Endothelial cell of umbilical vein (primary cell): Measurements from ENCODE around the gene ZNF407. TPM values are rescaled to one million over a fixed set of nuclear protein-coding genes. Genes with fewer than 3 reads are reported as not detected.

Experiments
- BruUV-seq: library from RNA; stranded (reverse); fragments of 400-500 nt; replicated peaks from 2 replicates; lab custom pipeline; 2021; lab: Mats Ljungman, UMichigan
- CTCF ChIA-PET: fragments of 300-600, 350-600 bp; sonication (Branson Sonifier 250); formaldehyde crosslinking; loops from one replicate; lab custom pipeline; 2021; ENCODE audit warnings: antibody characterized with exemption, inconsistent platforms; lab: Charles Lee
- POLR2A ChIA-PET: fragments of 300-600, 350-600 bp; sonication (Branson Sonifier 250); formaldehyde crosslinking; loops from one replicate; lab custom pipeline; 2021; ENCODE audit warnings: antibody characterized with exemption, inconsistent platforms; lab: Charles Lee
- DNase-seq: peaks from one replicate; pipeline ENCODE4 v3.0.0-alpha.2; 2011; ENCODE audit warnings: low read depth, low spot score
- FAIRE-seq: peaks from 2 replicates; lab custom pipeline; 2011; peaks lifted over from hg19 to GRCh38; lab: Jason Lieb, UNC
- H2AFZ ChIP-seq: 2 replicates; pipeline ENCODE4 v1.6.0; 2012; ENCODE audit warnings: low read depth, low read length, control low read depth, inconsistent platforms
- H3K27ac ChIP-seq: 2 replicates; pipeline ENCODE4 v1.5.1; 2011; ENCODE audit warnings: low read depth, mild to moderate bottlenecking, control low read depth, low read length, moderate library complexity; ENCODE audit not compliant: insufficient read depth
- H3K27me3 ChIP-seq, 2 experiments: 2 replicates each; pipeline versions ENCODE4 v1.6.0 to v1.6.1; 2011; ENCODE audit warnings: low read length in 2 of 2, mixed read lengths in 1 of 2; ENCODE audit not compliant: control insufficient read depth in 2 of 2, insufficient read depth in 2 of 2
- H3K36me3 ChIP-seq, 2 experiments: 2 replicates in 1 of 2; 3 replicates in 1 of 2; pipeline ENCODE4 v1.5.1; 2011; ENCODE audit warnings: low read length in 2 of 2, mild to moderate bottlenecking in 1 of 2, moderate library complexity in 1 of 2; ENCODE audit not compliant: control insufficient read depth in 2 of 2, insufficient read depth in 2 of 2; ENCODE audit errors: extremely low read depth in 1 of 2
- H3K4me1 ChIP-seq: 3 replicates; pipeline ENCODE4 v1.5.1; 2011; ENCODE audit warnings: mild to moderate bottlenecking, low read length; ENCODE audit not compliant: control insufficient read depth, insufficient read depth; ENCODE audit errors: extremely low read depth
- H3K4me2 ChIP-seq: 2 replicates; pipeline ENCODE4 v1.6.1; 2011; ENCODE audit warnings: low read length, control low read depth, mixed read lengths; ENCODE audit not compliant: insufficient read depth
- H3K4me3 ChIP-seq, 3 experiments: fragments of 200-600 bp in 1 of 3; sonication (generic), shearing (Covaris generic) in 1 of 3; replicated peaks in 1 of 3; 2 replicates each; pipeline ENCODE4 v1.5.1; 2011 to 2016; ENCODE audit warnings: control low read depth in 3 of 3, low read length in 3 of 3, mild to moderate bottlenecking in 2 of 3, inconsistent platforms in 1 of 3, low read depth in 1 of 3, moderate library complexity in 1 of 3; ENCODE audit not compliant: insufficient read depth in 1 of 3
- H3K79me2 ChIP-seq: 2 replicates; pipeline ENCODE4 v1.6.0; 2012; ENCODE audit warnings: low read length, inconsistent platforms; ENCODE audit not compliant: control insufficient read depth, insufficient read depth
- H3K9ac ChIP-seq: replicated peaks from 2 replicates; pipeline ENCODE3; 2011; ENCODE audit warnings: low read length, control low read depth; ENCODE audit not compliant: insufficient read depth; ENCODE audit errors: extremely low read depth
- H3K9me1 ChIP-seq: replicated peaks from 3 replicates; pipeline ENCODE4 v1.6.0; 2011; ENCODE audit warnings: mild to moderate bottlenecking, low read length; ENCODE audit not compliant: control insufficient read depth, insufficient read depth; ENCODE audit errors: extremely low read depth
- H3K9me3 ChIP-seq: replicated peaks from 2 replicates; pipeline ENCODE4 v1.5.1; 2012; ENCODE audit warnings: low read length, inconsistent platforms; ENCODE audit not compliant: control insufficient read depth, insufficient read depth
- H4K20me1 ChIP-seq: replicated peaks from 2 replicates; pipeline ENCODE3; 2011; ENCODE audit warnings: mild to moderate bottlenecking, low read length; ENCODE audit not compliant: control insufficient read depth, insufficient read depth; ENCODE audit errors: extremely low read depth
- EZH2 ChIP-seq: IDR thresholded peaks from 2 replicates; pipeline ENCODE4 v1.6.1; 2012; ENCODE audit warnings: borderline replicate concordance, low read depth, mild to moderate bottlenecking, moderate library complexity, low read length, inconsistent platforms; ENCODE audit not compliant: severe bottlenecking
- GATA2 ChIP-seq: IDR thresholded peaks from 2 replicates; pipeline ENCODE4 v1.7.0; 2011; ENCODE audit warnings: low read depth, mild to moderate bottlenecking, moderate library complexity, mixed read lengths, low read length; ENCODE audit not compliant: insufficient read length, insufficient read depth
- JUN ChIP-seq: IDR thresholded peaks from 2 replicates; pipeline ENCODE4 v1.6.1; 2011; ENCODE audit warnings: borderline replicate concordance, low read depth; ENCODE audit not compliant: insufficient read length, insufficient read depth
- MYC ChIP-seq: IDR thresholded peaks from one replicate; pipeline ENCODE4 v1.6.1; 2011; ENCODE audit warnings: mild to moderate bottlenecking, low read depth, low read length
- POLR2A ChIP-seq: IDR thresholded peaks from 2 replicates; pipeline ENCODE4 v1.6.1; 2012; ENCODE audit warnings: low read depth, mild to moderate bottlenecking, control low read depth, low read length
- POLR2AphosphoS5 ChIP-seq: IDR thresholded peaks from 2 replicates; pipeline ENCODE4 v1.6.1; 2012; ENCODE audit warnings: low read depth, mild to moderate bottlenecking, control low read depth, low read length, moderate library complexity; ENCODE audit not compliant: insufficient read depth
- dilution Hi-C: fragments of 300-500 bp; cut with MboI; formaldehyde crosslinking; loops from one replicate; pipeline ENCODE4 v1.15.0; 2019; ENCODE audit warnings: low sequenced_read_pairs; ENCODE audit not compliant: extremely low pct_ligation_motif_present
- intact Hi-C: fragments of 100-400 bp; cut with micrococcal nuclease; formaldehyde crosslinking; loops from one replicate; pipeline ENCODE4 v1.10.0; 2022
- polyA plus RNA-seq, 4 experiments: library from polyadenylated mRNA; depleted of rRNA in 3 of 4; stranded (reverse) in 3 of 4; unstranded in 1 of 4; fragments of >200 nt; gene quantifications; 2 replicates each; pipeline versions ENCODE4 v1.2.1 to v1.2.3, GENCODE V29; 2011 to 2012; ENCODE audit warnings: missing spikeins in 1 of 4
- total RNA-seq: library from RNA; stranded (reverse); gene quantifications from 2 replicates; pipeline ENCODE4 v1.2.3, GENCODE V29; 2021
- TF ChIP-seq, protein P1 (sequence below), 2 donors: IDR thresholded peaks; 1 replicate in 1 of 2; 2 replicates in 1 of 2; pipeline ENCODE4 v1.5.1; 2011; ENCODE audit warnings: low read length in 2 of 2, mild to moderate bottlenecking in 2 of 2, moderate library complexity in 2 of 2, control low read depth in 1 of 2, inconsistent platforms in 1 of 2, low read depth in 1 of 2; ENCODE audit not compliant: insufficient read depth in 1 of 2; ENCODE audit errors: extremely low read depth in 1 of 2
- TF ChIP-seq, protein P2 (sequence below): IDR thresholded peaks from 2 replicates; pipeline ENCODE4 v1.6.1; 2011; ENCODE audit not compliant: insufficient read depth, insufficient read length

Gene ZNF407
- total and polyA plus RNA-seq, 2 donors (not counting 3 experiments of a cell fraction or from before 2014, with no cell fraction given) = 3.8 to 20.1 TPM

DNA sequence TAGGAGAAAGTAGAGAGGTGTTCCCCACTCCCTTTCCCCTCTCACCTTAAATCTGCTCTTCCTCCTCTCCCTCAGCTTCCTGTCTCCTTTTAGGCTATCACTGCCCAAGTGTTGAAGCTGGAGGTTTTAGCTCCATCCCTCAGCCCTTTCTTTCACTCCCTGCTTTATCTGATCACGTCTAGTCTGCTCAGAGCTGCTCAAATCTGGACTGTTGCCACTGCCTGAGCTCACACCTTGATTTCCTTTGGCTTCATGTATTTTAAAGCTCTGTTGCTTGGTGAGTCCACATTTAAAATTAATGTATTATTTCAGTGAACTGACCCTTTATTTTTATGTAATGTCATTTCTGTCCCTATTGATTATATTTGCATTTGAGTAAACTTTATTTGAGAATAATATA is 374.7 kb downstream of the ZNF407 start:
- Histone ChIP-seq H3K27ac (no peak overlapping the region), H2AFZ (no peak overlapping the region), H3K36me3 (no peaks in the 10 kb centered on the region), H3K9me3 (no peaks in the 10 kb centered on the region), H3K79me2 (no peaks in the 10 kb centered on the region), H3K4me2 (no peak overlapping the region), H3K4me1 (no peaks in the 10 kb centered on the region), H3K9me1 (no peaks in the 10 kb centered on the region), H3K27me3 (no peaks in the 10 kb centered on the region), H4K20me1 (no peaks in the 10 kb centered on the region), H3K4me3 (no peak overlapping the region), H3K9ac (no peak overlapping the region)
- intact Hi-C loops (no loop called here), dilution Hi-C loops (no loop called here)
- DNase-seq (no peak), FAIRE-seq (no peak)
- ChIA-PET CTCF (interaction anchor here (0.6 to 1.4 kb wide), 4 partner anchors 9 to 235 kb away, joined by 3 to 7 read pairs (median 3); no protein-coding TSS in a partner anchor), POLR2A (no interaction called here)
- BruUV-seq = no TSS peak
- TF ChIP-seq, protein P1, sequence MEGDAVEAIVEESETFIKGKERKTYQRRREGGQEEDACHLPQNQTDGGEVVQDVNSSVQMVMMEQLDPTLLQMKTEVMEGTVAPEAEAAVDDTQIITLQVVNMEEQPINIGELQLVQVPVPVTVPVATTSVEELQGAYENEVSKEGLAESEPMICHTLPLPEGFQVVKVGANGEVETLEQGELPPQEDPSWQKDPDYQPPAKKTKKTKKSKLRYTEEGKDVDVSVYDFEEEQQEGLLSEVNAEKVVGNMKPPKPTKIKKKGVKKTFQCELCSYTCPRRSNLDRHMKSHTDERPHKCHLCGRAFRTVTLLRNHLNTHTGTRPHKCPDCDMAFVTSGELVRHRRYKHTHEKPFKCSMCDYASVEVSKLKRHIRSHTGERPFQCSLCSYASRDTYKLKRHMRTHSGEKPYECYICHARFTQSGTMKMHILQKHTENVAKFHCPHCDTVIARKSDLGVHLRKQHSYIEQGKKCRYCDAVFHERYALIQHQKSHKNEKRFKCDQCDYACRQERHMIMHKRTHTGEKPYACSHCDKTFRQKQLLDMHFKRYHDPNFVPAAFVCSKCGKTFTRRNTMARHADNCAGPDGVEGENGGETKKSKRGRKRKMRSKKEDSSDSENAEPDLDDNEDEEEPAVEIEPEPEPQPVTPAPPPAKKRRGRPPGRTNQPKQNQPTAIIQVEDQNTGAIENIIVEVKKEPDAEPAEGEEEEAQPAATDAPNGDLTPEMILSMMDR (IDR thresholded peaks at IDR 0.05; ENCODE audit: extremely low read depth in 1 of 2, insufficient read depth in 1 of 2, low read depth in 1 of 2, low read length in 2 of 2) = no peak
- TF ChIP-seq GATA2 (no peak), POLR2A (no peak), EZH2 (no peak), POLR2AphosphoS5 (no peak), JUN (no peak), MYC (no peak)
- TF ChIP-seq, protein P2, sequence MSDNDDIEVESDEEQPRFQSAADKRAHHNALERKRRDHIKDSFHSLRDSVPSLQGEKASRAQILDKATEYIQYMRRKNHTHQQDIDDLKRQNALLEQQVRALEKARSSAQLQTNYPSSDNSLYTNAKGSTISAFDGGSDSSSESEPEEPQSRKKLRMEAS = no peak
